Fibroblast of skin of right biceps (primary cell): ENCODE measurements around the gene ABLIM3.
A peak's percentile ranks its signal among the peaks of the same experiment; 100 is the strongest.

ENCODE experiments used
- DNase-seq: peaks from one replicate; pipeline ENCODE4 v3.0.0-alpha.2; 2013

ABLIM3 gene

DNA sequence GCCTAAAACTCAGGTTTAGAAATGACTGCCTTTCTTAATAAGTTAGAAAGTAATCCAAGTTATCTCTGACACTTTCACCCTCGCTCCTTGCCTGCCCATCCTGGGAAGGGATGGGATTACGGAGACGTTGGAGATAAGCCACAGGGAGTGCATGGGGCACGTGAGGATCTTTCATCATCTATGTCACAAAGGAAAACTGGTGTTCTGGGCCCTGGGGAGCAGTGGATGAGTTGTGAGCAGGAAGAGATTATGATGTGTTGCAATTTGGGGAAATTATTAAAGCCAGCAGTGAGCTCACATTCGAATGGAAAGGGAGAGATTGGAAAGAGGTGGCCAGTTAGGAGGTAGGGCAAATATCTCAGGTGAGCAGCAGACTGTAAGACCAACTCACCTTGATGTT is 143.2 kb downstream of the ABLIM3 start:
- DNase-seq = peak; percentile 51

DNA sequence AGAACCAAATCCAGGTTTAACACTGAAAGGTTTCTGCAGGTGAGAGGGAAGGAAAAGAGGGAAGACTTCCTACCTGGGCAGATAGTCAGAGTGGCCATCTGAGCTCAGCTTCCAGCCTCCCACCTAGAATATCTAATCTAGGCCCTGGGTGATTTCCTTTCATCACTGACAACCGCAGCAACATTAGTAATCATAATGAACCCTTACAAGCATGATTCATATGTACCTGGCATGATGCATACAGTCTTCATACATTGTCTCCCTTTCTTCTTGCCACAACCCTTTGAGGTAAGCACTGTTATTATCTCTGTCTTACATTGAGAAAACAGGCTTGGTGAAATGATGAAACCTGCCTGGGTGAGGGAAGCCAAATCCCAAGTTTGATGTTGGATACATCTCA is 143.9 kb downstream of the ABLIM3 start:
- no peak for DNase-seq

DNA sequence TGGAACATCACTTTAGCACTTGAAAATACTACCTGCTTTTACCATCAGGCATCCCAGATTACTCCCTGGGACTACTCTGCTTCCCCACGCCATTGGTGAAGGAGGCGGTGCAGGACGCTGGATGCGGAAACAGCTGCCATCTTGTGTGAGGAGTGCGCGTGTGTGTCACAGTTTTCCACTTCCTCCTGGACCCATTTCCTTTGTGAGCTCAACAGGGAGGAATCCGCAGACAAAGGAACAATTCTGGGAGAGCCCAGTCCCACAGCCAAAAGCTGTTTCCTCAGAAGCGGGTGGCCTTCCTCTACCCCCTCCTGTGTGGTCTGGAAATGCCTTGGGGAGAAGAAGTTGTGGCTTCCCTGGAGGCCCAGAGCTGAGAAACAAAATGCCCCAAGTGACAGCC is 147.1 kb downstream of the ABLIM3 start:
- no peak for DNase-seq

DNA sequence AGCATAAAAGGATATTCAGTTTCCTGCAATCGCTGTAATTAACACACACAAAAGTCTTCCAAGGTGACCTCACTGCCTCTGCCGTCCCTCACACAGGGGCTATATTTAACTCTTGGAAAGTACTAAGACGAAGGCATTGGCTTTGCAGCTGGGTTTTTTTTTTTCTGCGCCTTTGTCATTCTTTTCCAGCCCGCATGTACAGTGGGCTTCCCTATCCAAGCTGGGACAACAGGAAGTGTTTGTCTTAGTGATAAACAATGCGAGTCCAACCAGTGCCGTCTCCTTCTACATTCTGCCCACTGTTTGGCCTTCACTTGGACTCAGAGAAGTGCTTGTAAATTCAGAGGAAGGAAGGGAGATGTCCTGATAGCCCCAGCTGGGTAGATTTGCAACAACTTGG is 148.0 kb downstream of the ABLIM3 start:
- no peak for DNase-seq

DNA sequence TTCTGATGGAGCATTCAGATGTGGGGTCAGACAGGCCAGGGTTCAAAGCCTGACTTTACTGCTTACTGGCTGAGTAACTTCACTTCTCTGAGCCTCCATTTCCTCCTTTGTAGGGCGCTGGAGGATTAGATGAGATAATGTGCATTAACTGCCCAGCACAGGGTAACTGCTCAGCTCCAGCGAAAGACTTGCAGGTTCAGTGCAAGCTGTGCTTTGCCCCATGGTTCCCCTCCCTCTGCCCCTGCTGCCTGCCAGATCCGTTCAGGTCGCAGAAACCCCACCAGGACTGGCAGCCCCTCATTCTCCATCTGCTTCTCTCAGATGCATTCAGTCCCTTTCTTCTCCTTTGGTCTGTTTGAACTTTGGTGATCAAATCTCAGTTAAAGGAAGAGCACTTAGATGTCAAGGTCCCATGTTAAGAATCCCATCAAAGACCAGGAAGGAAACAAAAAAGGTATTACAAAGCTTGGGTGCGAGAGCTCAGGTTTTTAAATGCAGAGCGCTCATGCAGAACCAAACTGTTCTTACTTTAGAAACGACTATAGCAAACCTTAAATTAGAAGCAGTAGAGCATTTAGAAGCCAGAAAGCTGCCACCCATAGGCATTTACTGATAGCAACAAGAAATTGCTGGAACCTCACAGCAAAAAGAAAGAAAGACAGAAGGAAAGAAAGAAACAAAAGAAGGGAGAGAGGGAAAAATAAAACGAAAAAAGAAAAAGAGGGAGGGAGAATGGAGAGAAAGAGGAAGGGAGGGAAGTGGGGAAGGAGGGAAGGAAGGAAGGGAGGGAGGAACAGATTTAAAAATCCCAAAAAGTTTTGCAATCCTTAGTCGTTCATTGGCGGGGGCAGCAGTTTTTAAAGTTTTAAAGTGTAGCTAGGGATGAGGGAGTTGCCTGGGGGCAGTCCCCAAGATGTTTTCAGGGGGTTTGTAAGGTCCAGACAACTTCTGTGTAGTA is 153.9 kb downstream of the ABLIM3 start:
- no peak for DNase-seq

DNA sequence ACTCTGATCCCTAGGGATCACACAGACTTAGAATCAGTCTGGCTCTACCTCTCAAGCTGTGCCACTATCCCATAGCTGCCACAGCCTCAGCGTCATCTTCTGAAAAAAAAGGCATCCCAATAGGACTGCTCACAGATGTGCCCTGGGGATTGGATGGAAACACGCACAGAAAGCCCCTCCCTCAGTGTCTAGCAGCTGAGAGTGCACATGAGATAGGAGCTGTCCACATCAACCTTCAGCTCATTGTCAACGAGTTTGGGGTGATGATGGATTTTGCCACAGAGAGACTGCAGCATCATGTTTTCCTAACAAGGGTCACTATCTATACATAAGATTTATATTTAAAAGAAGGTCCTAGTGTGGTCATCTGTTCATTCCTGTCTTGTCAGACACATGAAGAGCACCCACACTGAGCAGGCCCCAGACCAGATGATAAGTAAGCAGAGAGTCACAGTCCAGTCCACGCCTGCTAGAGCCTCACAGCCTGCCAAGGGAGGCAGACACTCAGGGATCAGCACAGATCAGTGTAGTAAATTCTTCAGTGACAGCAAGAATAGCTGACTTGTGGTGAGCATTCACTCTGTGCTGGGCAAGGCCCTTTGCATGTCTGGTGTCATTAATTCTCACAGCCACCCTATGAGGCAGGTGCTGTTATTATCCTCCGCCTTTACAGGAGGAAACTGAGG is 156.2 kb downstream of the ABLIM3 start:
- DNase-seq = no peak

DNA sequence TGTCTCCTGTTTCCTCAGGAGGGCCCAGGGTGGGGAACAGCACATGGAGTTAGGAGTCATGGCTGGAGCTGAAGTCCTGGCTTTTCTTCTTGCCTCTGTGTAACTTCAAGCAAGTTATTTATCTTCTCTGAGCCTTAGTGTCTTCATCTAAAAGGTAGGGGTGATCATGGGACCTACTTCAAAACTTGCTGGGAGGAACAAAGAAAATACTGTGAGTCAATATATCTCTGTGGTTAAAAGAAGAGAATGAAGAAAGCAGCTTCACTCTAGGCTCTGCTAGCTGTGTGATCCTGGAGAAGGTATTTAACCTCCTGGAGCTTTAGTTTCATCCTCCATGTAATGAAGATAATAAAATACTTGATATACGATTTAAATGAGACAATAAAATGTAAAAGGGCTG is 156.9 kb downstream of the ABLIM3 start:
- DNase-seq = no peak

DNA sequence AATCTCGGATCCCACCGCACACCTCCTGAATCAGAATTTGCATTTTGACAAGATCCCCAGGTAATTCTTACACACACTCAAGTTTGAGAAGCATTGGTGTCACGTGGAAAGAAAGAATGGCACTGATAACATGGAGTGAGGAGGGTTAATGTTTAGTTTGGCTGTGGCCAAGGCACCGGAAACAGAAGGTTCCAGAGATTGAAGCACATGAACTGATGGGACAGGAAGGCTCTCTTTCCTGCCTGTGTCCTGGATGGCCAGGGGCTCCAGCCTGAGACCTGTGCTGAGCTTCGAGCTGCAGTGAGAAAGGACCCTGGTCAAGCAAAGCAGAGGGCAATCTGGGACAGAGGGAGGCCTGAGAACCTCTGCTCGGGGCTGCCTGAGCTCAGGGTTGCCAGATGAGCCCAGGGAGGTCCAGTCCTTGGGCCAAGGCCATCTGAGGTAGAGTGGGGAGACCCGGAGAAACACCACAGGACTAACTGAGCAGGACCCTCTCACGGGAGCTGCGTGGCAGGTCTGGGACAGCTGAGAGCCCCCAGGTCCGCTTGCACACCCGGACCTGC is 157.6 kb downstream of the ABLIM3 start:
- no peak for DNase-seq

DNA sequence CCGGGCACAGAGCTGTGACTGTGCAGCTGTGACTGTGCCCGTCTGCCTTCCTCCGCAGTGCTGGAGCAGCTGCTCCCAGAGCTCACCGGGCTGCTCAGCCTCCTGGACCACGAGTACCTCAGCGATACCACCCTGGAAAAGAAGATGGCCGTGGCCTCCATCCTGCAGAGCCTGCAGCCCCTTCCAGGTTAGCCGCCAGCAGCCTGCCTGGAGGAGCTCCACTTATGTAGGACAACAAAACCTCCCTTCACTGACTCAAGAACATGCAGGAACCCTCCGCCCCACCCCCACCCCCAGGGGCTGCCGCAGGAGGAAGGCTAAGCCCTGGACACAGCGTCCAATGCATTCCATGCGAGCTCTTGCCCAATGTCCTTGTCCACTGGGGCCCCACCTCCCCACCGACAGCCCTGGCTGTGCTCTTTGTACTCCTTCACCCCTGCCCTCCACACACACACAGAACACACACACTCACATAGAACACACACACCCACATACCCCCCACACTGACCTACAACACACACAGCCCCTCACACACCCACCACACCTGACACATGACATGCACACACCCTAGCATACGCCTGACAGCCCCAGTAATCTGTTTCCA is 158.3 kb downstream of the ABLIM3 start:
- DNase-seq = no peak

DNA sequence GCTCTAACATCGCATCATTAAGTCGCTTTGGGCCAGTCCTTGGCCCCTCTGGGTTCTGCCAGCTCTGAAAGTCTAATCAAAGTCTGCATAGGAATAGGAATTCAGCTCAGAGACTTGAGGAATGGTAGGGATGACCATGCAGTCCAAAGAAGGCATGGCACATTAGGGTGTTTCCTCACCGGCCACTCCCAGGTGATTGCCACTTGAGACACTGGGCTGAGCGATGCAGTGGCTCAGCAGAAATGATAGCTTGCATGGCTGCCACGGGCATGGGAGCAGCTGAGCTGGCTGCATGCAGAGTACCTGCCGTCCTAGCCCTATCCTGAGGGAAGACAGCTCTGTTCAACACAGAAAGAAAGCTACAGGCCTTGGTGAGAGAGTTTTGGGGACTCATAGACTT is 159.1 kb downstream of the ABLIM3 start:
- DNase-seq = no peak

DNA sequence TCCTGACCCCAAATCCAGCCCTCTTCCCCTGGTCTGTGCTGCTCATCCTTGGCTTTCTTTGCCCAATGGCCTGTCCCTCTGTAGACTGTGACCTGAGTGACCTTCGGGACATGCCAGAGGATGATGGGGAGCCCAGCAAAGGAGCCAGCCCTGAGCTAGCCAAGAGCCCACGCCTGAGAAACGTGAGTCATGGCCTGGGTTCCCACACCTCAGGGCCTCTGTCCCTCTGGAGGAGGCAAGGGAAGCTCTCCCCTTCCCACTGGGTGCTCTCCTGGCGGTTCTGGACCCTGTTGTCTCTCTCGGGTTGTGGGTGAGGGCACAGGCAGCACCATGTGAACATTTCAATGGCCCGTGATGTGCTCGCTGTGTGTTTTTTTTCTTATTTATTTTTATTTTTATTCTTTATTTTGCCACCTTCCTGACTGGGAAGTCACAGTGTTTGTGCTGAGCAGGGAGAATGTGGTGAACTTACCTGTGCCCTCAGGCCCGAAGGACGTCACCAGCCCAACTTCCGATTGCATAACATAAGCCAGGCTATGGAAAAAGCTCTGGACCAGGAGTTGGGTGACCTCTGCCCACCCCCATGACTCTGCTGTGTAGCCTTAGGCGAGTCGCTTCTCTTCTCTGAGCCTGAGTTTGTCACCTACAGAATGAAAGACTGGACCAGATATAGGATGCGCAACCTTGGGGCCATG is 159.9 kb downstream of the ABLIM3 start:
- DNase-seq = no peak

DNA sequence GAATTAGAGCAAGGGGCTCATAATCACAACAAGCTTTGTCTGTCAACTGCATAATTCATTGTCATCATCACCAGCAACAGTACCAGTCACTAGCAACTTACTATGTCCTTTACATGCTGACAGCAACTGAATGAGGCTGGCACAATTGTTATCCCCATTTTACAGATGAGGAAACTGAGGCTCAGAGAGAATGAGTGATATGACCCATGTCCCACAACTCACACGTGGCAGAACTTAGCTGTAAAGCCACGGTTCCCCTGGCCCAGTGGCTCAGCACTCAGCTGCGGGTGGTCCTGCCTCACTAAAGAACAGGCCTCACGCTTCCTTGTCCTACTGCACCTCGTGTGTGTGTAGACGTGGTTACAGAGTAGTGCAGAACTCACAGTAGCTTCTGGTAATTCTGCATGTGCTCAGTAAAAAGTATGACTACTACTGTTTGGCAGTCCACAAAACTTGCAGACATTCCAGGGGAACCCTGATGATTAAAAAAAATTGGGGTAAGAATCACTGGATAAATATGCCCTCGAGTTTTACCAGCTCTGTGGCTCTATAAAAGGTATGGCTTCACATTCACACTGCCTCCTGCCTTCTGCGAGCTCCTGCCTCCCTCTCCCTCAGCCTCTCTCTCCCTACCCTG is 160.6 kb downstream of the ABLIM3 start:
- peak; percentile 64 for DNase-seq

DNA sequence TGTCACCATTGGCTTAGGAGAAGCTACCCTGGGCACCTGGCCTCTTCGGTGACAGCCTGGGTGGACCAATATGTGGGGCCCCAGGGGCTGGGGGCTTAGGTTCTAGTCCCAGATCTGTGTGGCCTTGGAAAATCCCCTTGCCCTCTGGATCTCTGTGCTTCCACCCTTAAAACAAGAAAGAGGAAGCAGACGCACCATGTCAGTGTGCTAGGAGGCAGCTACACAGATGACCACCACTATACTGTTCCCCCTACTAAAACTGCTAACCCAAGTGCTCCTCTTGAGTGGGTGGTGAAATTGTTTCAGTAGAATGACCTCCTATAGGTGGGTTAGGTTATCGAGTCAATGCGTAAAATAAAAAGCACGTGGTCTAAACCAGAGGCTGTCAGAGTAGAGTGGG is 161.3 kb downstream of the ABLIM3 start:
- DNase-seq = no peak

DNA sequence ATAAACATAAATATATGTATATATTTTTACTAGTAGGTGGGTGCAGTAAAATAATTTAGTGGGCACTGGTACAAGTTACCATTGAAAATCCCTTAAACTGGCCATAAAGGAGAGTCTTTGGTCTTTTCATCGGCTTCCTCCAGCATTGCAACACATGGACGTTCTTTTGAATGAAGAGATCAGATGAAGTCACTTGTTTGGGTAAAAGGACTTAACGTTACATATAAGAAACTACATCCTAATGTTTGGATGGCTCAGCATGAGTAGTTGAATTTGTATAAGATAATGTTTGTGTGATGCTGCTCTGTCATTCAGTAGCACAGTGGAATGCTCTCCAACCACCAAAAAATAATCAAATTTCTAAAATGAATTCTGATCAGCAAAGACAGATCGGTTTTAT is 161.9 kb downstream of the ABLIM3 start:
- no peak for DNase-seq

DNA sequence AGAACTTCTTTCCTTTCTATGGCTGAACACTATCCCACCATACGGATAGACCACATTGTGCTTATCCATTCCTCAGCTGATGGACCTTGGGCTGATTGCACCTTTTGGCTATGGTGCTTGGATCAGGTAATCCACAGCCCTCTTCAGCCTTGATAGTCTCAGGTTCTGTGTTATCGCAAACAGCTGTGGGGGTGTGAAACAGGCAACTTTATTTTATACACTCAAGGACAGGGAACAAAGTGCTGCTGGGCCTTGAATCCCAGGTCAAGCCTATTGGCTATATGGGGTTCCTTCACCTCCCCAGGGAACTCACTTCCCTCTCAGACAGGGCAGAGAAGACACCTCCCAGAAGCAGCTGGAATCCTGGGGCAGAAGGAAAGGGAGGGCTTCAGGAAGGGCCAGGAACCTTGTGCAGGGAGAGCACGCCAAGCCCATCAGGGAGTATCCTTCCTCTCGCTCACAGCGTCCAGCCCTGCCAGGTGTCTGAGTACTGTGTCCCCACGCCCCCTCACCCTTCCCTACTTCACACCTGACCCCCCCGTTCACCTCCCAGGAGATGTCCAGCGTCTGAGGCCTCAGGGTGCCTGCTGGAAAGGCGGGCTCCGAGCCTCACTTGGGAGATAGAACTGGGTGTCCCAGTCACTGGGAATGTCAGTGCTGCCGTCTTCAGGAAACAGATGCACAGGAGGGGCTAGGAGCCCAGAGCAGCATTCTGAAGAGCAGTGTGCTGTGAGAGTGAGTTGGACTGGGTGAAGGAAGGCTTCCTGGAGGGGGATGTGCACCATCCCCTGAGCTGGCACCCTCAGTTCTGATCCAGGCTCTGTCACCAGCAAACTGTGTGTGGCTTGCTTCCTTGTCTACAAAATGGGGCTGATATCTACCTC is 163.1 kb downstream of the ABLIM3 start:
- no peak for DNase-seq

DNA sequence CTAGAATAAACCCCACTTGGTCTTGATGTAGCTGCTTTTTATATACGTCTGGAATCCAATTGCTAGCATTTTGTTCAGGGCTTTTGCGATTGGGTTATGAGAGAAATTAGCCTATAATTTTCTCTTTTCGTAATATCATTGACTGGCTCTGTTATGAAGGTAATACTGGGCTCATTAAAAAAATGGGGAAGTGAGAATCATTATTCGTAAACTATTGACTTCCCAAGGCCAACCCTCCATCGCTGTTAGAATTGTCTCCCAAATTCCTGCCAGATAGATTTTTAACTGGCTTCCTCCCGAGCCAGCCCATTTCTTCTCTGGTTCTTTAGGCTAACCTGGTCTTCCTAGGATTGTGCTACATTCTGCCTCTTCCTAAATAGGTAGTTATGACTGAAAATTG is 168.1 kb downstream of the ABLIM3 start:
- DNase-seq = no peak
